ENCODE data around the gene APCDD1L. TPM values are rescaled to one million over a fixed set of nuclear protein-coding genes. Genes with fewer than 3 reads are reported as not detected.
A peak's percentile ranks its signal among the peaks of the same experiment; 100 is the strongest.

The APCDD1L gene
- total RNA-seq, 3 donors from 2014 or later, result 0.73 to 2.0 TPM; not detected in 1

DNA sequence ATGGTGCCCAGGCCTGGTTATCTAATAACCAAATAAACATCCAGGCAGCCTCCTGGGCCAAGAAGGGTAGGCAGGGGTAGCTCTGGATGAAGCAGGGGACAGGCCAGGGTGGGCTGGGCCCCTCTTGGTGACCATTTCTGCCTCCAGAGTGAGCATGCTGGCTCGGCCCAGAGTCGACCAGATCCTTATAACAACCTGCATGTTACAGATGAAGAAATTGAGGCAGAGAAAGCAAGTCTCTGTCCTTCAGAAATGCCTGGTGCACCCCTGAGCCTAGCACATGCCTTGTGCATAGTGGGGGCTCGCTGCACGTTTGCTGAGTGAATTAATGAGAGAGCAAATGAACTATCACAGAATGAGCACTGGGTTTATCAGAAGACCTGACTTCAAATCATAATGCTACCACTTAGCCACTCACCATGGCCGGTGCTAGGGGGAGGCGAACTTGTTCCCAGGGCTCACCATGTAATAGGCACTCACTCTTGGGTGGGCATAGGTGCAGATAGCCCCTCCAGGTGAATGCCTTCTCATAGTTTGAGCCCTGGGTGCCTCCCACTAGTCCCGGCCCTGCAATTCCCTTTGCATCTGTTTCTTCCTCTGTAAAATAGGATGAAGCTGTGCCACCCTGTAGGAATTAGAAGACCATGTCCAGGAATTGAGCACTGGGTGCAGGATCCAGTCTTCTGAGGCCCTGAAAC is 3.8 kb upstream of the APCDD1L start:
- Histone ChIP-seq H3K36me3 (no peaks in the 10 kb centered on the region), H3K9me3 (no peaks in the 10 kb centered on the region), H3K4me3 (no peak overlapping the region), H3K27ac (no peak overlapping the region), H3K4me1 (no peaks in the 10 kb centered on the region), H3K27me3 (peaks cover 5 to 15% of the 10 kb centered on the region in 2 donors)
- DNase-seq (ENCODE audit: low spot score in 2 of 2), result no peak
- intact Hi-C loops (cut with DNase I; ENCODE audit: low total_unique reads), result no loop called here
- TF ChIP-seq POLR2A (IDR thresholded peaks at IDR 0.05) (no peak), POLR2AphosphoS5 (IDR thresholded peaks at IDR 0.05) (no peak), CTCF (IDR thresholded peaks at IDR 0.05) (no peak)

DNA sequence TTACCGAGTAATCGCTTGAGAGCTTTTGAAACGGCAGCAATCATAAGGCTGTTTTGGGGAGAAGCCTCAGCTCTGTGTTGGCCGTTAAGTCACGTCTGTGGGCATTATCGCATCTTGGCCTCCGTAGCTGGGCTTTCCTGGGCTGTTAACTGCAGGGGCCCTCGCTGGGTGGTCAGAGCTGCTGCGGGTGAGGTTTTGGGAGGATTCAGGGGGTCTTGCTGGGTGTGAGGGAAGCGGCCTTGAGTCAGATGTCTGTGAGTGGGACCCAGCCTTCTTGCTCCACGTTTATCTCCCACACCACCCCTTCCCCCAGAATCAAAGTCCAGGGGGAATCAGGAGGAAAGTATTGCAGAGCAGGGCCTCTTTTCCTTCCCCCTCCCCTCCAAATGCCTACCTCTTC is 3.2 kb upstream of the APCDD1L start:
- Histone ChIP-seq H3K36me3 (no peaks in the 10 kb centered on the region), H3K9me3 (no peaks in the 10 kb centered on the region), H3K27ac (no peak overlapping the region), H3K4me3 (no peak overlapping the region), H3K4me1 (no peaks in the 10 kb centered on the region), H3K27me3 (peaks cover 5 to 22% of the 10 kb centered on the region in 2 donors)
- no peak for DNase-seq (ENCODE audit: low spot score in 2 of 2)
- intact Hi-C loops (cut with DNase I; ENCODE audit: low total_unique reads), result no loop called here
- TF ChIP-seq CTCF (IDR thresholded peaks at IDR 0.05) (no peak), POLR2A (IDR thresholded peaks at IDR 0.05) (no peak), POLR2AphosphoS5 (IDR thresholded peaks at IDR 0.05) (no peak)

GRCh38 chr20:58514321-58515232 is 622 bp downstream of the APCDD1L start:
- TF ChIP-seq POLR2A (IDR thresholded peaks at IDR 0.05) (no peak), CTCF (IDR thresholded peaks at IDR 0.05) (no peak), POLR2AphosphoS5 (IDR thresholded peaks at IDR 0.05) (no peak)
- Histone ChIP-seq H3K27me3 (peaks cover 5 to 33% of the 10 kb centered on the region in 2 donors), H3K36me3 (no peaks in the 10 kb centered on the region), H3K4me3 (peak overlapping the region; percentile 37 to 61 (median 38)), H3K9me3 (no peaks in the 10 kb centered on the region), H3K27ac (peak overlapping the region in 1 of 2 donors; percentile 12), H3K4me1 (no peaks in the 10 kb centered on the region)
- DNase-seq (ENCODE audit: low spot score in 2 of 2), result no peak
- intact Hi-C loops (cut with DNase I; ENCODE audit: low total_unique reads), result no loop called here

GRCh38 chr20:58513580-58514285 is 1.5 kb downstream of the APCDD1L start:
- intact Hi-C loops (cut with DNase I; ENCODE audit: low total_unique reads), result no loop called here

More at GRCh38 chr20:58513580-58514285, 1.5 kb downstream of the APCDD1L start:
- Histone ChIP-seq H3K4me3 (peak overlapping the region in 2 of 3 donors; percentile 38 to 61), H3K36me3 (no peaks in the 10 kb centered on the region), H3K9me3 (no peaks in the 10 kb centered on the region), H3K27me3 (peaks cover 5 to 33% of the 10 kb centered on the region in 2 donors), H3K4me1 (no peaks in the 10 kb centered on the region), H3K27ac (no peak overlapping the region)
- TF ChIP-seq CTCF (IDR thresholded peaks at IDR 0.05) (no peak), POLR2A (IDR thresholded peaks at IDR 0.05) (no peak), POLR2AphosphoS5 (IDR thresholded peaks at IDR 0.05) (no peak)
- DNase-seq (ENCODE audit: low spot score in 2 of 2), result no peak

Measured in breast epithelium (tissue), 4 donors.